ENCODE measurements around the gene NUBP2.

- TF ChIP-seq CTCF (conservative IDR thresholded peaks at IDR 0.05; ENCODE audit: low read depth in 2 of 2), result no peak
- TF ChIP-seq REST (IDR thresholded peaks at IDR 0.05; ENCODE audit: unreplicated experiment), result no peak
- TF ChIP-seq POLR2AphosphoS5 (IDR thresholded peaks at IDR 0.05; ENCODE audit: low read depth), result no peak
- TF ChIP-seq EZH2phosphoT487 (IDR thresholded peaks at IDR 0.05; ENCODE audit: unreplicated experiment), result no peak
- TF ChIP-seq JUNB (IDR thresholded peaks at IDR 0.05; ENCODE audit: unreplicated experiment), result no peak
- TF ChIP-seq EZH2 (IDR thresholded peaks at IDR 0.05; ENCODE audit: low read depth, unreplicated experiment), result no peak
- TF ChIP-seq ZNF462 (CRISPR knock-in tag; IDR thresholded peaks at IDR 0.05), result no peak
- no peak for TF ChIP-seq STAT1 (IDR thresholded peaks at IDR 0.05; ENCODE audit: unreplicated experiment)
- TF ChIP-seq CREB1 (CRISPR knock-in tag; IDR thresholded peaks at IDR 0.05; ENCODE audit: low read depth), result no peak
- no peak for TF ChIP-seq NANOG (IDR thresholded peaks at IDR 0.05; ENCODE audit: borderline replicate concordance)
- TF ChIP-seq ZNF114 (CRISPR knock-in tag; IDR thresholded peaks at IDR 0.05), result no peak
- no peak for TF ChIP-seq ETS1 (IDR thresholded peaks at IDR 0.05)
These were observed 38.4 kb upstream of the NUBP2 start for GRCh38 chr16:1744338-1744840.
